HepG2 (cell line): Measurements from ENCODE around the gene SUN5. TPM values are rescaled to one million over a fixed set of nuclear protein-coding genes. Genes with fewer than 3 reads are reported as not detected.

Source experiments
- ATAC-seq: fragments of 200-7000 bp; cut with Tn5 transposase; 3 replicates; pipeline ENCODE4 v1.9.1; 2020; ENCODE audit warnings: mild to moderate bottlenecking, moderate library complexity
- BruUV-seq: library from RNA; stranded (reverse); fragments of 400-500 nt; replicated peaks from 2 replicates; lab custom pipeline; 2021; lab: Mats Ljungman, UMichigan
- CTCF ChIA-PET: fragments of 300-600 bp; formaldehyde crosslinking; extraction: SDS; loops from one replicate; lab custom pipeline; 2021; ENCODE audit warnings: low total read pairs, inconsistent platforms, low intra/inter-chr PET ratio; lab: Yijun Ruan, JAX
- POLR2A ChIA-PET: fragments of 350-600 bp; sonication (Branson Sonifier 250); formaldehyde crosslinking; loops from one replicate; lab custom pipeline; 2020; ENCODE audit warnings: antibody characterized with exemption, inconsistent platforms; lab: Yijun Ruan, JAX
- DNase-seq: peaks from one replicate; pipeline ENCODE4 v3.0.0-alpha.2; 2015; ENCODE audit warnings: low spot score
- FAIRE-seq: peaks from 3 replicates; lab custom pipeline; 2011; peaks lifted over from hg19 to GRCh38; lab: Jason Lieb, UNC
- H2AFZ ChIP-seq: one replicate; pipeline ENCODE4 v1.6.1; 2011; ENCODE audit warnings: low read length, inconsistent platforms
- H3K27ac ChIP-seq: fragments of 300-600 bp; 3 replicates; pipeline ENCODE4 v1.8.0; 2011; ENCODE audit warnings: mixed run types, mild to moderate bottlenecking, mixed read lengths, low read length, inconsistent platforms; ENCODE audit not compliant: insufficient read depth; ENCODE audit errors: extremely low read length
- H3K27me3 ChIP-seq, 2 experiments: fragments of 200-600 bp in 1 of 2; 2 replicates in 1 of 2; 3 replicates in 1 of 2; pipeline versions ENCODE4 v1.6.0 to v1.8.0; 2011; ENCODE audit warnings: low read length in 2 of 2, mild to moderate bottlenecking in 2 of 2, moderate library complexity in 2 of 2, inconsistent platforms in 1 of 2; ENCODE audit not compliant: insufficient read depth in 2 of 2, control insufficient read depth in 1 of 2
- H3K36me3 ChIP-seq, 2 experiments: fragments of 200-600 bp in 1 of 2; replicated peaks in 1 of 2; 2 replicates in 1 of 2; 3 replicates in 1 of 2; pipeline versions ENCODE4 v1.5.1 to v1.8.0; 2011; ENCODE audit warnings: low read length in 2 of 2, inconsistent platforms in 1 of 2; ENCODE audit not compliant: insufficient read depth in 2 of 2, control insufficient read depth in 1 of 2
- H3K4me1 ChIP-seq: 2 replicates; pipeline ENCODE4 v1.5.1; 2012; ENCODE audit warnings: low read length, inconsistent platforms; ENCODE audit not compliant: insufficient read depth
- H3K4me2 ChIP-seq: 2 replicates; pipeline ENCODE4 v1.6.0; 2011; ENCODE audit warnings: low read depth, low read length, inconsistent platforms
- H3K4me3 ChIP-seq, 3 experiments: fragments of 200-600 bp in 1 of 3; sonication (generic), shearing (Covaris generic) in 1 of 3; replicated peaks in 1 of 3; 2 replicates each; pipeline ENCODE4 v1.5.1; 2011 to 2016; ENCODE audit warnings: low read length in 3 of 3, inconsistent platforms in 2 of 3, low read depth in 2 of 3, mild to moderate bottlenecking in 2 of 3, control low read depth in 1 of 3, mixed read lengths in 1 of 3; ENCODE audit not compliant: insufficient read depth in 1 of 3
- H3K79me2 ChIP-seq: one replicate; pipeline ENCODE4 v1.6.1; 2011; ENCODE audit warnings: low read length, inconsistent platforms; ENCODE audit not compliant: insufficient read depth
- H3K9ac ChIP-seq: 2 replicates; pipeline ENCODE4 v1.6.0; 2011; ENCODE audit warnings: mild to moderate bottlenecking, low read depth, low read length, inconsistent platforms; ENCODE audit not compliant: insufficient read depth
- H3K9me3 ChIP-seq: 2 replicates; pipeline ENCODE4 v1.5.1; 2012; ENCODE audit warnings: mild to moderate bottlenecking, low read length
- H4K20me1 ChIP-seq: 2 replicates; pipeline ENCODE4 v1.6.0; 2011; ENCODE audit warnings: inconsistent platforms, mild to moderate bottlenecking, low read length, moderate library complexity; ENCODE audit not compliant: insufficient read depth
- CBX1 ChIP-seq: IDR thresholded peaks from one replicate; pipeline ENCODE4 v1.6.1; 2016; ENCODE audit warnings: antibody characterized with exemption, low read depth
- CCDC6 ChIP-seq: sonication (generic); formaldehyde crosslinking; IDR thresholded peaks from 2 replicates; pipeline ENCODE4 v1.8.1; 2022; ENCODE audit warnings: mild to moderate bottlenecking, missing genetic modification reagents, moderate library complexity
- RXRA ChIP-seq: sonication (generic); formaldehyde crosslinking; IDR thresholded peaks from 2 replicates; pipeline ENCODE4 v1.5.1; 2020; ENCODE audit warnings: missing genetic modification reagents
- ZNF296 ChIP-seq: sonication (generic); formaldehyde crosslinking; conservative IDR thresholded peaks from 2 replicates; pipeline ENCODE4 v1.5.0; 2020; ENCODE audit warnings: mild to moderate bottlenecking, missing genetic modification reagents
- ZNF614 ChIP-seq: IDR thresholded peaks from 2 replicates; pipeline ENCODE4 v1.6.1; 2018; ENCODE audit warnings: missing biosample characterization, missing genetic modification reagents, inconsistent platforms, borderline replicate concordance
- ZNF687 ChIP-seq: sonication (generic); formaldehyde crosslinking; IDR thresholded peaks from 2 replicates; pipeline ENCODE4 v1.5.1; 2020; ENCODE audit warnings: mild to moderate bottlenecking, missing genetic modification reagents, moderate library complexity
- ZNF768 ChIP-seq: sonication (generic); formaldehyde crosslinking; IDR thresholded peaks from 2 replicates; pipeline ENCODE4 v1.4.0; 2020; ENCODE audit warnings: missing genetic modification reagents
- ZNF776 ChIP-seq: sonication (generic); formaldehyde crosslinking; IDR thresholded peaks from 2 replicates; pipeline ENCODE4 v1.4.0; 2020; ENCODE audit warnings: mild to moderate bottlenecking, missing genetic modification reagents
- ZSCAN22 ChIP-seq: sonication (generic); formaldehyde crosslinking; IDR thresholded peaks from 2 replicates; pipeline ENCODE4 v1.4.0; 2020; ENCODE audit warnings: mild to moderate bottlenecking, missing genetic modification reagents
- WGBS: methylation state at CpG from one replicate; pipeline ENCODE4 v1.1.6; 2017; ENCODE audit warnings: low lambda C conversion rate; 5-methylcytosine and 5-hydroxymethylcytosine counted together
- in situ Hi-C: cut with HindIII; loops from 2 replicates; pipeline ENCODE4 v1.10.0; 2017; ENCODE audit warnings: low pct_unique_long_range_greater_than_20kb; ENCODE audit not compliant: extremely low pct_ligation_motif_present
- intact Hi-C: fragments of 100-400 bp; cut with micrococcal nuclease; formaldehyde crosslinking; loops from one replicate; pipeline ENCODE4 v1.10.0; 2022; ENCODE audit not compliant: unreplicated experiment
- polyA plus RNA-seq, 8 experiments: library from polyadenylated mRNA; depleted of rRNA in 3 of 8; stranded (reverse) in 7 of 8; unstranded in 1 of 8; fragments of >200 nt; fragmentation: Illumina TruSeq in 4 of 8; extraction: Trizol in 4 of 8; gene quantifications; 2 replicates each; pipeline versions ENCODE4 v1.2.1 to v1.2.3, GENCODE V29; 2011 to 2016; ENCODE audit warnings: low read depth in 4 of 8, missing spikeins in 1 of 8, mixed read lengths in 1 of 8; ENCODE audit not compliant: insufficient read depth in 1 of 8
- total RNA-seq, 5 experiments: library from RNA; depleted of rRNA; stranded (reverse); fragments of >200 nt; fragmentation: Illumina TruSeq; extraction: Trizol; gene quantifications; 2 replicates each; pipeline ENCODE4 v1.2.3, GENCODE V29; 2016; ENCODE audit warnings: low read depth in 1 of 5
- TF ChIP-seq, protein P1 (sequence below): sonication (generic); formaldehyde crosslinking; IDR thresholded peaks from 2 replicates; pipeline ENCODE4 v1.5.0; 2020; ENCODE audit warnings: missing genetic modification reagents, mild to moderate bottlenecking, borderline replicate concordance

SUN5 gene
- total and polyA plus RNA-seq, 2 of the 13 experiments (the other 11 are each of a cell fraction or from before 2014, with no cell fraction given), result not detected

DNA sequence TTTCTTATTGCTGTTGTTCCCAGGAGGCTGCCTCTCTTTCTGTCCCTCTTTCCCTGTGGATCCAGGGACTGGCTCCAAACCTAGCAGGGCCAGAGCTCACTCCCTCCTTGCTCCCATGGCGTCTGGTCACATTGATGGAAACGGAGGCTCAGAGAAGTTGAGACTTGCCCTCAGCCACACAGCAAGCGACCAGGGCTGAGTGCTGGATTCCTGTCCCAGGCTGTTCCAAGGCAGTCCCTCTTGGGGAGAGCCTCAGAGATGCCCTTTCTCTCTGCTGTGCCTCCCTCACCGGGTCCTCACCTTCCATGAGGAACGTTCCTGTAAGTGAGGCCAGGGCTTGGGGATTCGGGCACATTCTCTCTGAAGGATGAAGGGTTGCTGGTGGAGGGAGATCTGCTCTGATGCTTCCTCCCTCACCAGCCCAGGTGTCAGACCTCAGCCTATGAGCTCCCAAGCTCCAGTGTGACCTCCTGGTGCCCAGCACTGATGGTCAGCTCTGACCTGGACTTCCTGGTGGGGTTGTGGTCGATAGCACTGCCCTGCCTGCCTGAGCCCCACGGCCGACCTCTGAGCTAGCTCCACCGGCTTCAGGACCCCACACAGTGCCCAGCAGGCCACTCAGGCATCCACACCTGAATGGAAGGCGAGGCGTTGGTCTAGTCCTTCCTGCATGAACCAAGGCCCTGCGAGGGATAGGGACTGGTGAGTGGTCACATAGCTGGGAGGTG is 26.8 kb downstream of the SUN5 start:
- ATAC-seq (peak; percentile 13), FAIRE-seq (no peak), DNase-seq (no peak)
- WGBS, result 39% methylated on average over 12 of the region's 13 CpGs
- Histone ChIP-seq H3K79me2 (no peaks in the 10 kb centered on the region), H3K9me3 (no peaks in the 10 kb centered on the region), H3K4me1 (peaks cover 76% of the 10 kb centered on the region), H2AFZ (no peak overlapping the region), H3K27me3 (peaks cover 9 to 43% of the 10 kb centered on the region in 2 experiments), H3K27ac (no peak overlapping the region), H3K9ac (no peak overlapping the region), H3K4me2 (peak overlapping the region; percentile 18; the same call in 1 of the 2 replicates), H3K36me3 (no peaks in the 10 kb centered on the region), H3K4me3 (no peak overlapping the region; a peak in 1 of 6 replicates), H4K20me1 (no peaks in the 10 kb centered on the region)
- ChIA-PET CTCF (no interaction called here), POLR2A (no interaction called here)
- intact Hi-C loops, result no loop called here
- in situ Hi-C loops, result no loop called here
- no TSS peak for BruUV-seq
- TF ChIP-seq CCDC6 (no peak), CBX1 (peak; percentile 20), ZNF687 (CRISPR knock-in tag) (0 out of 2 replicates have a peak, but pooled peaks have one; percentile 48), ZNF776 (CRISPR knock-in tag) (no peak), ZNF614 (0 out of 2 replicates have a peak, but pooled peaks have one; percentile 26), RXRA (CRISPR knock-in tag) (peak; percentile 13; the same call in 1 of the 2 replicates), ZNF296 (CRISPR knock-in tag) (0 out of 2 replicates have a peak, but pooled peaks have one; percentile 46), ZSCAN22 (CRISPR knock-in tag) (no peak), ZNF768 (CRISPR knock-in tag) (peak; percentile 97)
- TF ChIP-seq, protein P1, sequence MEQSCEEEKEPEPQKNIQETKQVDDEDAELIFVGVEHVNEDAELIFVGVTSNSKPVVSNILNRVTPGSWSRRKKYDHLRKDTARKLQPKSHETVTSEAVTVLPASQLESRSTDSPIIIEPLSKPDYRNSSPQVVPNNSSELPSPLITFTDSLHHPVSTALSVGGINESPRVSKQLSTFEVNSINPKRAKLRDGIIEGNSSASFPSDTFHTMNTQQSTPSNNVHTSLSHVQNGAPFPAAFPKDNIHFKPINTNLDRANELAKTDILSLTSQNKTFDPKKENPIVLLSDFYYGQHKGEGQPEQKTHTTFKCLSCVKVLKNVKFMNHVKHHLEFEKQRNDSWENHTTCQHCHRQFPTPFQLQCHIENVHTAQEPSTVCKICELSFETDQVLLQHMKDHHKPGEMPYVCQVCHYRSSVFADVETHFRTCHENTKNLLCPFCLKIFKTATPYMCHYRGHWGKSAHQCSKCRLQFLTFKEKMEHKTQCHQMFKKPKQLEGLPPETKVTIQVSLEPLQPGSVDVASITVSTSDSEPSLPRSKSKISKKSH, result peak; percentile 78; the same call in 1 of the 2 replicates
